Suprapubic skin (tissue), 4 donors: Measurements from ENCODE around the gene ZBTB40.

Experiments used
- EP300 ChIP-seq: sonication (generic); formaldehyde crosslinking; IDR thresholded peaks from one replicate; pipeline ENCODE4 v1.6.1; 2017; ENCODE audit warnings: antibody characterized with exemption
- POLR2A ChIP-seq, 2 donors: fragments of 450-650 bp; IDR thresholded peaks; one replicate each; pipeline ENCODE4 v1.6.1; 2017; ENCODE audit warnings: antibody characterized with exemption in 2 of 2, mild to moderate bottlenecking in 2 of 2, moderate library complexity in 2 of 2
- POLR2AphosphoS5 ChIP-seq, 3 donors: sonication (generic); formaldehyde crosslinking; IDR thresholded peaks; one replicate each; pipeline ENCODE4 v1.6.1; 2017; ENCODE audit warnings: antibody characterized with exemption in 3 of 3
- TF ChIP-seq, protein P1 (sequence below), 2 donors: fragments of 200-600 bp in 1 of 2; fragments of 450-650 bp in 1 of 2; sonication (generic) in 1 of 2; IDR thresholded peaks; one replicate each; pipeline ENCODE4 v1.5.1; 2016 to 2019; ENCODE audit warnings: antibody characterized with exemption in 2 of 2, mild to moderate bottlenecking in 1 of 2, moderate library complexity in 1 of 2

DNA sequence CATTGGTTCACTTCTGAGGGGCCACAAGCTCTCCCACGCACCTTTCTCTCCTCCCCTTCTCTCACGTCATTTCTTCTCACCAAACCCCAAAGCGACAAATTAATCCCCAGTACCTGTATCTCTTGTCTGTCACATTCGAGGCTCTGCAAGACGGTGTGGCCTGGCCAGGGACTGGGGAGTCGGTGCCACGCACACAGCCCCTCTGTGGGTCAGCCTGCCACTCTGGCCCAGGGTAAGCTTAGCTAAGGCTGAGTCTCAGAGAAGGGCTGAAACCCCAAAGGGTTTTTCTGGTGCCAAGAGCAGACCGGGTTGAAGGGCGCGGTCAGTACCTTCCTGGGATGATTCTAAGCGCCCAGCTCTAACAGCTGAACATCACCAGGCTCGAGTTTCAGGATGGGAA is 34.2 kb upstream of the ZBTB40 start:
- TF ChIP-seq POLR2AphosphoS5 (IDR thresholded peaks at IDR 0.05) (no peak), POLR2A (IDR thresholded peaks at IDR 0.05) (no peak), EP300 (no peak)
- TF ChIP-seq, protein P1, sequence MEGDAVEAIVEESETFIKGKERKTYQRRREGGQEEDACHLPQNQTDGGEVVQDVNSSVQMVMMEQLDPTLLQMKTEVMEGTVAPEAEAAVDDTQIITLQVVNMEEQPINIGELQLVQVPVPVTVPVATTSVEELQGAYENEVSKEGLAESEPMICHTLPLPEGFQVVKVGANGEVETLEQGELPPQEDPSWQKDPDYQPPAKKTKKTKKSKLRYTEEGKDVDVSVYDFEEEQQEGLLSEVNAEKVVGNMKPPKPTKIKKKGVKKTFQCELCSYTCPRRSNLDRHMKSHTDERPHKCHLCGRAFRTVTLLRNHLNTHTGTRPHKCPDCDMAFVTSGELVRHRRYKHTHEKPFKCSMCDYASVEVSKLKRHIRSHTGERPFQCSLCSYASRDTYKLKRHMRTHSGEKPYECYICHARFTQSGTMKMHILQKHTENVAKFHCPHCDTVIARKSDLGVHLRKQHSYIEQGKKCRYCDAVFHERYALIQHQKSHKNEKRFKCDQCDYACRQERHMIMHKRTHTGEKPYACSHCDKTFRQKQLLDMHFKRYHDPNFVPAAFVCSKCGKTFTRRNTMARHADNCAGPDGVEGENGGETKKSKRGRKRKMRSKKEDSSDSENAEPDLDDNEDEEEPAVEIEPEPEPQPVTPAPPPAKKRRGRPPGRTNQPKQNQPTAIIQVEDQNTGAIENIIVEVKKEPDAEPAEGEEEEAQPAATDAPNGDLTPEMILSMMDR (IDR thresholded peaks at IDR 0.05), result no peak
